ENCODE results near the gene FRMD3.

The FRMD3 gene

GRCh38 chr9:83270116-83270515 lies 268.1 kb downstream of the FRMD3 start:
- no peak for DNase-seq

- no peak for DNase-seq
Measured at GRCh38 chr9:83267741-83268140, 270.5 kb downstream of the FRMD3 start.

- no peak for DNase-seq
Measured at GRCh38 chr9:83266666-83267496, 271.3 kb downstream of the FRMD3 start.

GRCh38 chr9:83266331-83266665 lies 271.9 kb downstream of the FRMD3 start:
- DNase-seq, result no peak

- DNase-seq, result no peak
Measured at GRCh38 chr9:83264315-83264714, 273.9 kb downstream of the FRMD3 start.

GRCh38 chr9:83259558-83259957 lies 278.6 kb downstream of the FRMD3 start:
- DNase-seq, result no peak

GRCh38 chr9:83257937-83258891 lies 280.0 kb downstream of the FRMD3 start:
- DNase-seq, result no peak

GRCh38 chr9:83247732-83248131 lies 290.5 kb downstream of the FRMD3 start:
- DNase-seq, result no peak

- no peak for DNase-seq
Measured at GRCh38 chr9:83245979-83246659, 292.1 kb downstream of the FRMD3 start.

GRCh38 chr9:83242066-83242465 lies 296.1 kb downstream of the FRMD3 start:
- no peak for DNase-seq

- DNase-seq, result no peak
Measured at GRCh38 chr9:83240671-83241070, 297.5 kb downstream of the FRMD3 start.

GRCh38 chr9:83239747-83240146 lies 298.5 kb downstream of the FRMD3 start:
- no peak for DNase-seq

- DNase-seq, result no peak
Measured at GRCh38 chr9:83238871-83239640, 299.1 kb downstream of the FRMD3 start.

- no peak for DNase-seq
Measured at GRCh38 chr9:83236029-83236696, 302.0 kb downstream of the FRMD3 start.

GRCh38 chr9:83235526-83235925 lies 302.7 kb downstream of the FRMD3 start:
- no peak for DNase-seq

- DNase-seq, result no peak
Measured at GRCh38 chr9:83234541-83234940, 303.7 kb downstream of the FRMD3 start.

- no peak for DNase-seq
Measured at GRCh38 chr9:83233647-83234046, 304.6 kb downstream of the FRMD3 start.

- no peak for DNase-seq
Measured at GRCh38 chr9:83231039-83231438, 307.2 kb downstream of the FRMD3 start.

- peak; percentile 77 for DNase-seq
Measured at GRCh38 chr9:83220730-83221129, 317.5 kb downstream of the FRMD3 start.

- DNase-seq, result no peak
Measured at GRCh38 chr9:83219924-83220438, 318.2 kb downstream of the FRMD3 start.

- DNase-seq, result peak; percentile 33
Measured at GRCh38 chr9:83219154-83219923, 318.9 kb downstream of the FRMD3 start.
